ENCODE measurements around the gene GET3.

GRCh38 chr19:12783291-12783848, 46.1 kb downstream of the GET3 start:
- TF ChIP-seq CTCF (IDR thresholded peaks at IDR 0.05; ENCODE audit: low read depth, low read length) (no peak), EZH2phosphoT487 (IDR thresholded peaks at IDR 0.05; ENCODE audit: low read depth) (no peak)
